Neural progenitor cell (in vitro differentiated cells): ENCODE measurements around the gene MXRA8. TPM values are rescaled to one million over a fixed set of nuclear protein-coding genes. Genes with fewer than 3 reads are reported as not detected.
A peak's percentile ranks its signal among the peaks of the same experiment; 100 is the strongest.

Source experiments
- DNase-seq: peaks from one replicate; pipeline ENCODE4 v3.0.0-alpha.2; 2016; ENCODE audit warnings: low spot score
- H2AFZ ChIP-seq: fragments of 200-600 bp; sonication (generic); replicated peaks from 2 replicates; pipeline ENCODE4 v1.6.1; 2016; ENCODE audit warnings: antibody characterized with exemption
- H3F3A ChIP-seq: fragments of 200-600 bp; sonication (generic); 2 replicates; pipeline ENCODE4 v1.6.1; 2016; ENCODE audit warnings: antibody characterized with exemption, low read depth
- H3K27ac ChIP-seq: fragments of 200-600 bp; sonication (generic); 2 replicates; pipeline ENCODE4 v1.5.1; 2016; ENCODE audit warnings: mild to moderate bottlenecking
- H3K27me3 ChIP-seq: fragments of 200-600 bp; sonication (generic); 2 replicates; pipeline ENCODE4 v1.6.1; 2016; ENCODE audit warnings: mild to moderate bottlenecking, moderate library complexity
- H3K36me3 ChIP-seq: fragments of 200-600 bp; sonication (generic); 2 replicates; pipeline ENCODE4 v1.5.1; 2016
- H3K4me1 ChIP-seq: fragments of 200-600 bp; sonication (generic); 2 replicates; pipeline ENCODE4 v1.6.1; 2016; ENCODE audit warnings: mixed run types
- H3K4me2 ChIP-seq: fragments of 200-600 bp; sonication (generic); 2 replicates; pipeline ENCODE4 v1.6.1; 2016
- H3K4me3 ChIP-seq: fragments of 200-600 bp; sonication (generic); 2 replicates; pipeline ENCODE4 v1.5.1; 2016
- H3K79me2 ChIP-seq: fragments of 200-600 bp; sonication (generic); 2 replicates; pipeline ENCODE4 v1.6.1; 2016; ENCODE audit warnings: low read depth
- H3K9ac ChIP-seq: fragments of 200-600 bp; sonication (generic); 2 replicates; pipeline ENCODE4 v1.6.1; 2016
- H3K9me3 ChIP-seq: fragments of 200-600 bp; sonication (generic); 2 replicates; pipeline ENCODE4 v1.5.1; 2016; ENCODE audit warnings: low read depth
- H4K20me1 ChIP-seq: fragments of 200-600 bp; sonication (generic); 2 replicates; pipeline ENCODE4 v1.6.1; 2016; ENCODE audit warnings: low read depth
- H3K27ac Mint-ChIP-seq: 3 replicates; pipeline ENCODE4 v1.8.0; 2021; ENCODE audit warnings: mixed read lengths
- H3K27me3 Mint-ChIP-seq: 2 replicates; pipeline ENCODE4 v1.8.0; 2022; ENCODE audit warnings: low read depth, mild to moderate bottlenecking, inconsistent platforms, moderate library complexity, mixed read lengths; ENCODE audit not compliant: insufficient read depth
- H3K36me3 Mint-ChIP-seq: 3 replicates; pipeline ENCODE4 v1.8.0; 2021; ENCODE audit warnings: mixed read lengths
- H3K4me1 Mint-ChIP-seq: 3 replicates; pipeline ENCODE4 v1.8.0; 2021; ENCODE audit warnings: mixed read lengths
- H3K4me3 Mint-ChIP-seq: 3 replicates; pipeline ENCODE4 v1.8.0; 2021; ENCODE audit warnings: mild to moderate bottlenecking, moderate library complexity, mixed read lengths
- H3K9me3 Mint-ChIP-seq: 3 replicates; pipeline ENCODE4 v1.8.0; 2020; ENCODE audit warnings: mixed read lengths
- CTCF ChIP-seq: fragments of 200-600 bp; sonication (generic); IDR thresholded peaks from 2 replicates; pipeline ENCODE4 v1.5.1; 2017; ENCODE audit warnings: antibody characterized with exemption, mild to moderate bottlenecking
- EZH2 ChIP-seq: fragments of 200-600 bp; sonication (generic); IDR thresholded peaks from 2 replicates; pipeline ENCODE4 v1.6.1; 2017; ENCODE audit warnings: antibody characterized with exemption, mild to moderate bottlenecking, moderate library complexity
- EZH2phosphoT487 ChIP-seq: fragments of 200-600 bp; sonication (generic); IDR thresholded peaks from 2 replicates; pipeline ENCODE4 v1.6.1; 2017; ENCODE audit warnings: antibody characterized with exemption
- total RNA-seq: library from RNA; depleted of rRNA; stranded (reverse); fragments of >200 nt; gene quantifications from 2 replicates; pipeline ENCODE4 v1.2.3, GENCODE V29; 2015; ENCODE audit warnings: low replicate concordance

MXRA8 gene
- total RNA-seq, 1 donor from 2014 or later = 6.8 TPM

GRCh38 chr1:1352786-1353388, 5.5 kb downstream of the MXRA8 start:
- H3F3A ChIP-seq = peaks cover 55% of the 10 kb centered on the region
- H3K9ac ChIP-seq = no peak overlapping the region
- Mint-ChIP-seq H3K9me3 (no peaks in the 10 kb centered on the region), H3K4me1 (peaks cover 22% of the 10 kb centered on the region), H3K27ac (peak overlapping the region; percentile 38), H3K4me3 (peak overlapping the region; percentile 66), H3K36me3 (peaks cover 3% of the 10 kb centered on the region), H3K27me3 (peaks cover 18% of the 10 kb centered on the region)
- no peaks in the 10 kb centered on the region for H3K9me3 ChIP-seq
- DNase-seq = no peak
- peaks cover 10% of the 10 kb centered on the region for H3K79me2 ChIP-seq
- H4K20me1 ChIP-seq = peaks cover 44% of the 10 kb centered on the region
- no peak overlapping the region for H2AFZ ChIP-seq
- H3K4me3 ChIP-seq = no peak overlapping the region
- no peaks in the 10 kb centered on the region for H3K36me3 ChIP-seq
- TF ChIP-seq EZH2 (no peak), EZH2phosphoT487 (no peak), CTCF (no peak)
- no peak overlapping the region for H3K27ac ChIP-seq
- peaks cover 35% of the 10 kb centered on the region for H3K27me3 ChIP-seq
- H3K4me2 ChIP-seq = no peak overlapping the region
- peaks cover 40% of the 10 kb centered on the region for H3K4me1 ChIP-seq

- Histone ChIP-seq H3K4me2 (peak overlapping the region; percentile 62), H3K27ac (no peak overlapping the region), H3K9ac (no peak overlapping the region), H3K36me3 (no peaks in the 10 kb centered on the region), H4K20me1 (peaks cover 56% of the 10 kb centered on the region), H3F3A (peaks cover 48% of the 10 kb centered on the region), H3K4me1 (peaks cover 36% of the 10 kb centered on the region), H2AFZ (no peak overlapping the region), H3K79me2 (peaks cover 21% of the 10 kb centered on the region), H3K4me3 (peak overlapping the region; percentile 17), H3K27me3 (peaks cover 35% of the 10 kb centered on the region), H3K9me3 (no peaks in the 10 kb centered on the region)
- no peak for DNase-seq
- peak overlapping the region; percentile 38 for H3K27ac Mint-ChIP-seq
- H3K9me3 Mint-ChIP-seq = no peaks in the 10 kb centered on the region
- peaks cover 14% of the 10 kb centered on the region for H3K27me3 Mint-ChIP-seq
- peak overlapping the region; percentile 77 for H3K4me3 Mint-ChIP-seq
- peaks cover 3% of the 10 kb centered on the region for H3K36me3 Mint-ChIP-seq
- peaks cover 14% of the 10 kb centered on the region for H3K4me1 Mint-ChIP-seq
- no peak for TF ChIP-seq CTCF
- no peak for TF ChIP-seq EZH2
- no peak for TF ChIP-seq EZH2phosphoT487
Observed at GRCh38 chr1:1351511-1352427, 6.6 kb downstream of the MXRA8 start.

- peaks cover 44% of the 10 kb centered on the region for H3F3A ChIP-seq
- peak within 1 kb of the TSS; percentile 81 for H3K27ac ChIP-seq
- H2AFZ ChIP-seq = peak within 1 kb of the TSS; percentile 79
- H3K36me3 ChIP-seq = no peaks in the 10 kb centered on the region
- peak within 1 kb of the TSS; percentile 60 for H3K9ac ChIP-seq
- H3K4me1 ChIP-seq = peaks cover 23% of the 10 kb centered on the region
- Mint-ChIP-seq H3K27me3 (peaks cover 14% of the 10 kb centered on the region), H3K36me3 (peaks cover 3% of the 10 kb centered on the region), H3K4me1 (peaks cover 16% of the 10 kb centered on the region), H3K4me3 (peak within 1 kb of the TSS; percentile 87), H3K9me3 (no peaks in the 10 kb centered on the region), H3K27ac (no peak within 1 kb of the TSS)
- H3K9me3 ChIP-seq = no peaks in the 10 kb centered on the region
- H3K27me3 ChIP-seq = peaks cover 17% of the 10 kb centered on the region
- peak within 1 kb of the TSS; percentile 98 for H3K4me3 ChIP-seq
- peak within 1 kb of the TSS; percentile 95 for H3K4me2 ChIP-seq
- H3K79me2 ChIP-seq = peaks cover 39% of the 10 kb centered on the region
- peak; percentile 62 for TF ChIP-seq CTCF
- TF ChIP-seq EZH2phosphoT487 = no peak
- no peak for TF ChIP-seq EZH2
- DNase-seq = peak; percentile 91
- H4K20me1 ChIP-seq = peaks cover 75% of the 10 kb centered on the region
Observed at GRCh38 chr1:1349256-1350012, 8.9 kb downstream of the MXRA8 start, which contains the start of gene DVL1. Gene DVL1 (minus strand): TSS chr1:1349418. CDS start chr1:1349065, 353 bp downstream.
